NCI-H2081 treated with DMSO at 0.1 percent for 48 hours (cell line): ENCODE measurements around the gene KCNMA1.

Source experiments
- DNase-seq: peaks from one replicate; lab custom pipeline; 2025; lab: John Stamatoyannopoulos, UW

The KCNMA1 gene

DNA sequence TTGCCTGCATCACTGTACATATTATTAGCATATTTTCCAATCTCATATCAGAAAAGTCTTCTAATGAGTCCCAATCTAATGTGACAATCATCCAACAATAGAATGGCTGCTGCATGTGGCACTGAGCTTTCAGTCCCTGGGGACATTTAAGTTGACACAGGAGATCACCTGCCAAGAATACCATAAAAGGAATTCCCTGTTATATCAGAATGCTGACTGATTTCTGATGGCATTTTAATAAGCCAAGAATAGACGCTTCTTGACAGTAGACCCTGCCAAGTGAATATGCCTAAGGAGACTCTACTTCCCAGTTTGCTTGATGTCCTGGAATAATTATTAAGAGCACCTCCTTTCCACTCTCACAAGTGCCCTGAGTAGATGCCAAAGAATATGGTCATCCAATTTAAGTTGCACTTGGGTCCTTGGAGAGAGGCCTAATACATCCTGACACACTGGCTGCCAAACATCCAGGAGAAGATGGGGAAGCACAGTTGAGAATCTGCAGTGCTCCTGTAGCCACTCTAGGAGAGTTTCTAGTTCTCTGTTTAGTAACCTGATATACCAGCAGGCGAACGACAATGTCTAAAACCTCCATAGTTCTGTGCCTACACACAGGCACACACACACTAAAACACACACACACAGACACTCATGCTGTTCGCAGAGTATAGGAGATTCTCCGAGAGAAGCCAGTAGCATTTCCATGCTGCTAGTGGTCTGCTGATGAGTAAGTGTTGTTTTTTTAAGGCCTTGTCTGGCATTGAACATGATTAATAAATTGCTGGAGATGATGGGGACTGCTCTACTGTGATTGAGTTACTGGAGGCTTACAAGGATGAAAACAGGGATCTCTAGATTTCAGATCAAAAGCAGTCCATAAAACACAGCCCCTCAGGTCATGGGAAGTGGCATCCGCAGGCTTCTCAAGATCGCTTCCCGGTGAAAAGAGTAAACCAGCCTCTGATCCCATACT lies 369.6 kb downstream of the KCNMA1 start:
- no peak for DNase-seq

DNA sequence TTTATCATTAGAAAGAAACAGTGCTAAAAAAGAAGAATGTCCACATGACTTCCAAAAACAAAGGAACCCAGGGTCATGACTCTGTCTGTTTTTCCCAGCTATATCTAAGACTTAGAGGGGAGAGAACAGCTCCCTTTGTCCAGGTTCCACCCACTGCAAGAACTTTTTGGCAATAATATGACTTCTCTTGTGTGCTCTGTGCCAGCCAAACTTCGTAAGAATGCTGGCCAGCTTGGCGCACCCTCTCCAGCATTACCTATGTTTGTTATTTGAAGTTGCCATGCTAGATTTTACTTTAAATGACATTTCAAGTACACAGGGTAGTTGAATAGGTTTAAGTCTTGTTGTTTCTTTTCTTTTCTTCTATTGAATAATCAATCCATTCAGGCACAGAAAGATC lies 371.4 kb downstream of the KCNMA1 start:
- DNase-seq: no peak

DNA sequence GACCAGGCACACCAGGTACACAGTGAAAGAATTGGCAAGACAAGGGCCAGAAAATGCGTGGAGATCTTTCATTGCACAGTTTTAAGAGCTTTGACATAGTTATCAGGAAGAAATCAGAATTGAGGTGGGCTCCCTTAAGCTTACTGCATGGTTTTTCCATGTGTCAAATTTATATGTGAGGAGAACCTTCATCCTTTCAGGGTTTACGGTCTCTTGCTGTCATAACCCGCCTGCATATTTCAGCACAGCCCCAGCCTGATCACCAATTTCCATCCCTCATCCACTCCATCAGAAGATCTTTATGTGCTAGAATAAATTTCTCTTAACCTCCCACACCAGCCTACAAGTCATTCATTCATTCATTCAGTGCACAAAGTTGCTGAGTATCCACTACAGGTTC lies 373.1 kb downstream of the KCNMA1 start:
- no peak for DNase-seq

- DNase-seq: no peak
Measured at GRCh38 chr10:77264107-77264506, 373.5 kb downstream of the KCNMA1 start.

- no peak for DNase-seq
Measured at GRCh38 chr10:77263700-77264099, 373.9 kb downstream of the KCNMA1 start.

- no peak for DNase-seq
Measured at GRCh38 chr10:77261146-77261545, 376.5 kb downstream of the KCNMA1 start.

DNA sequence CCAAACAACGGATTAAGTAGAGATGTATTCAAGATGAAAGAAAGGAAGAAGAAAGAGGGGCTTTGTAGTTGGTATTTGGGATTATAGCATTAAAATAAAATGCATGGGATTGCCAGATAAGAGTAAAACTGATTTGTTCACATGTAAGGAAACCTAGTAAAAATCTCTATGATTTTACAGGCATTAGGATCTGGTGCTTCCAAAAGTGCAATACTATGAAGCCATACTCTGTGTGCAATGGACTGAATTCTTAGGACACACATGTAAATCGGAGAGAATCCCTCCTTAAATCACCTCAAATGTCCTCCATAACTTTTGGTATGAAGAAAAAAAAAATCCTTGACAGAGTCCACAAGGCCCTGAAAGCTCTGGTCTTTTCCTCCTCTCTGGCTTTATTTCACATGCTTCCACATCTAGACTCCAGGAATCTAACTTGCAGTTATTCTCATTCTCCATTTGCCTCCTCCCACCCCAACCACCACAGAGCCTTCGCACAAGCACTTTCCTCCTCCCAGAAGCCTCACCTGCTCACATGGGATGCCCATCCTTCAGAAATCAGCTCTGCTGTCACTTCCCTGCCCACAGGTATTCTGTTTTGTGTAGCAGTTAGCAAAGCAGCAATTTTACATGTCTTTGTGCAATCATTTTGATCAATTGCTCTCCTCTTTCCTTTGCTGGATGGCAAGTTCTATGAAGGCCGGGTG lies 378.3 kb downstream of the KCNMA1 start:
- DNase-seq: no peak

DNA sequence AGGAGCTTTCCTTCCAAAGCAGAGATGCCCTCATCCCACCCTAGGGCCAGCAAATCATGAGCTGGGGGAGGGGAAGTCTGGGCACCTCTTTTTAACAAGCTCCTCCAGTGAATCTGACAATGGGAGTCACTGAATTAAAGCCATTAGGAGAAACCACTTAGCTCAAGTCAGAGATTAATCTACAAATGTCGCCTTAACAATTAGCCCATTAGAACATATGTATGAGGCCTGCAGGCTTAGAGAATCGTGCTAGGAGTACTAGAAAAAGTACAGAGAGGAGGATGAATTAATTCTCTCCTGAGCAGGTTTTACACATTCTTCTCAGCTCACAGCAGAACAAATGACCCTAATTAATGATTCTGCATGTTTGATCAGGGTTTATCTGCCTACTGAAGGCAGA lies 381.3 kb downstream of the KCNMA1 start:
- no peak for DNase-seq

- DNase-seq: no peak
Measured at GRCh38 chr10:77253556-77254064, 384.0 kb downstream of the KCNMA1 start.

- no peak for DNase-seq
Measured at GRCh38 chr10:77253147-77253545, 384.5 kb downstream of the KCNMA1 start.

- DNase-seq: no peak
Measured at GRCh38 chr10:77252380-77253146, 385.0 kb downstream of the KCNMA1 start.

DNA sequence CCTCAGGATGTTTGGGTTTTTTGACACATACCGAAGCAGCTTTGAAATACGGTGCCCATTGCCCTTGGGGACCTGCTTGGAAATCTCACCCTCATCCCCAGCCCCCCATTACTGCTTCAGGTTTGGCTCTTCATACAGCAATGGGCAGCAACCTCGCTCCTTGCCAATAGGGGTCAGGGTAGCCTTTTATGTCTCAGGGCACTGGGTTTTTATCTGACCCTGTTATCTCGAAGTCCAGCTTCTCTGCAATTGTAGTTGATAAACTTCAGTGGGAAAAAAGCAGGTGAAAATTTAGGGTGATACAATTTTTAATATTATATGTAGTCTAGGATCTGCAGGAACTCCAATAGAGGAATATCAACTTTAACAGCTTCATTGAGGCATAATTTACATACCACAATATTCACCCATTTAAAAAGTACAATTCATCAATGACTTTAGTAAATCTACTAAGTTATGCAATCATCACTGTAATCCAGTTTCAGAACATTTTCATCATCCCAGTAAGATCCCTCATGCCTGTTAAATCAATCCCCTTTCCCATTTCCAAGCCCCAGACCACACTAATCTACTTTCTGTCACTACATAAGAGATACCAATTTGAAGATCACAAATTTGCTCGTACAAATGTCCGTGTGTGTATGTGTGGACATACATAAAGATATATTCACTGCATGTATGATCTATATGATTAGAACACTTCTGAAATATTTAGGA lies 386.2 kb downstream of the KCNMA1 start:
- DNase-seq: no peak

GRCh38 chr10:77249901-77250459 lies 387.6 kb downstream of the KCNMA1 start:
- no peak for DNase-seq

DNA sequence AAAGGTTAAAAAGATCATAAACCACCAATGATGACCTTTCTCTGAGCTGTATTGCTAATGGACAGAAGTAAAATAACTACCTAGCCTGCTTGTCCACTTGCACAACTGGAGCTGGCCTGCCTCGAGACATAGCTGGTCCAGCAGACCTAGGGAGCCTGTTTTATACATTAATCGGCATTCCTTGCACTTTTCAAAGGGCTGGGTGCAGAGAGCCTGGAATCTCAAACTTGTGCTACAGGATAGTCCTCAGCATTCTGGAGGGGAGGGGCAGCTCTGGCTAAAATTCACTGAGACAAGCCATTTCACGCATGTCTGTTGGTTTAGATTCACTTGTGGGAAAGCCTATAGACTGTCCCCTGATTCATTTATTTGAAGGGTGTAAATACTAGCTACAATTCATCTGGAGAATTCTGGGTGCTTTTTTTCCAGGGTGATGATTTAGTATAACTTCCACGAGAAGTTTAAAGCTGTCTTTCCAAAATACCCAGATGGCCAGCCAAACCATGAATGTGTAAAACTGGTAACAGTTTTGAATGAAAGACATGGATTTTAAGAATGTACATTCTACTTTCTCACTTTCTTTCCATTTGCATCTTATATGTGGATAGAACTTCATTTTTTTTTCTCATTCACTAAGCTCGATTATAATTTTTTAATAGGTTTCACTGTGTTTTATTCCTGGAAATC lies 389.4 kb downstream of the KCNMA1 start:
- no peak for DNase-seq

DNA sequence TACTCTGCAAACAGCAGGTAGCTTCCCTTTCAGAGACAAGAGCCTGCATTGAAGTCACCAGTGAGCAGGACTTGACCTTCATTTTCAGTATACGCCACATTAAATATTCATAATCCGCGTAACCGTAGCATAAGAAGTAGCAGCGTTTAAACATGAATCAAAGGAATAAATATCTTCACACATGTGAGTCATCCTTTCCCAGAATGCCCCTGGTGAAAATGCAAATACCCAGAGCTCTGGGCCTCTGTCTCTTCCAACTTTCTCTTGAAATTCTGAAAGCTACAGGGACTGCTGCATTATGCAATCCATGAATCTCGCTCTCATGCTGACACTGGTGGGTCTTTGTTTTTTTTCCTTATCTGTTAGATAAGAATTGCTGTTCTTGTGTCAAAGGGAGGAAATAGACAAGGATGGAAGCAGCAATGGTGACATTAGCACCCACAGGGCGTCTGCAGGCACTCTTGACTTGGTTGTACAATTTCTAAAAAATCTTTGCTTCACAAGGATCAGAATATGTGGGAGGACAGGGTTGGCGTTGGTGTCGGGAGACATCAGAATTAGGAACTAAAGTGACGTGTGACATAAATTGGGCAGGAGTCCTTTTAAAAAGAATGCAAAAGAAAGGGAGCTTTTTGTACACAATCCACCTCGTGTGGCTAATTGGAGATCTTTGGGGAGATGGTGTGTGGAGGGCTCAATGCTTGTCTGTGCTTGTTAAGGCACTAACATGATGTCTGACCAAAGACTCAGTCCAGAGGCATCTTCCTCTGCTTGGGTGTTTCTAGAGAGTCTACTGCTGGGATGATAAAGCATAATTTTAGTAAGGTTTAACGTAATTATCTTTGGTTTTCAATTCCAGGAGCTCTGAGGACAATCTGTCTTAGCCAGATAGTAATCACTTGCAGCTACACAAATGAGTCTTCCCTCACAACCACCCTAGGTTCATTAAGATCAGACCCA lies 390.3 kb downstream of the KCNMA1 start:
- no peak for DNase-seq

- no peak for DNase-seq
Measured at GRCh38 chr10:77245953-77246352, 391.7 kb downstream of the KCNMA1 start.

DNA sequence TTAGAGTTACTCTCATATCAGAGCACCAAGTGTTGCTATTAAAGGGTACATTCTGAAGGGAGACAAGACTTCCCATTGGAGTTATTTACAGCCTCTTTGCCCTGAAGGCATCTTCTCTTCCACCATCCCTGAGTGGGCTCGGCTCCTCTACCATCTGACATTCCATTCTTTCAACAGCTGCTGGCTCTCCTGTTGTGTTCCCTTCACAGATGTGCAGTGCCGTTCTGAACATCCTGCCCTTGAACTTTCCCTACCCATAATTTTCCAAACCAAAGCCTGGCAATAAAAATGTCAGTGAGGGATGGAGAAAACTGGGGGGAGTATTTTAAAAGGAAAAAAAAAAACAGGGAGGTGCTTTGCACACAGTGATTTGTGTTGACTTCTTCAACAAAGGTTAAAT lies 392.9 kb downstream of the KCNMA1 start:
- no peak for DNase-seq

DNA sequence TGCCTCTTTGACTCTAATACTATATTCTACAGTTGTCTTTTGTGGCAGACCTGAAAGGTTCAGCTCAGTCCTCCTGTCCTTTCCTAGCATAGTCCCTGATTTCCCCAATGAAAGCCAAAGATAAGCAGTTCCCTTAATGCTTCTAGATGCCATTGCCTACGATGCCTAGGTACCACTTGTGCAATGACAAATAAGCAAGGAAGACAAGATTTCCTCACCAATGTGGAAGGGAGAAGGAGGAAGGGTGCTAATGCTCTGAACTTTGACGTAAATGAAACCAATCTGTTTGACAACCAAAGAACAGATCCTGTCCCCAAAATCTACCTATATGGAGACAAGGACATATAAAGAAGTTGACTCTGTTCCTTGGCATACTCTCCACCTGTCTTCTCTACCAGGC lies 393.3 kb downstream of the KCNMA1 start:
- DNase-seq: no peak

DNA sequence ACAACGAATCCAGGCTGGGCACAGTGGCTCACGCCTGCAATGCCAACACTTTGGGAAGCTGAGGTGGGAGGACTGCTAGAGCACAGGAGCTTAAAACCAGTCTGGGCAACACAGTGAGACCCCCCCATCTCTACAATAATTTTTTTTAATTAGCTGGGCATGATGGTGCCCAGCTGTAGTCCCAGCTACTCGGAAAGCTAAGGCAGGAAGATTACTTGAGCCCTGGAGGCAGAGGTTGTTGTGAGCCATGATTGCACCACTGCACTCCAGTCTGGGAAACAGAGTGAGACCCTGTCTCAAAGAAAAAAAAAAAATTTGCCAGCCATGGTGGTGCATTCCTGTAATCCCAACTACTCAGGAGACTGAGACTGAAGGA lies 396.3 kb downstream of the KCNMA1 start:
- DNase-seq: no peak
